ENCODE measurements around the gene DBF4. TPM values are rescaled to one million over a fixed set of nuclear protein-coding genes. Genes with fewer than 3 reads are reported as not detected.

The DBF4 gene
- total and polyA plus RNA-seq, 2 of the 4 experiments (the other 2 are of a cell fraction), result 6.4 to 7.2 TPM

GRCh38 chr7:87948371-87948770 is 72.1 kb downstream of the DBF4 start:
- no peaks in the 10 kb centered on the region for H3K27me3 ChIP-seq (ENCODE audit: control insufficient read depth, insufficient read depth, low read length)
- H3K4me3 ChIP-seq (ENCODE audit: insufficient read depth, low read depth, low read length), result no peak overlapping the region
- H4K20me1 ChIP-seq (ENCODE audit: insufficient read depth, low read length), result no peaks in the 10 kb centered on the region
- H2BK5ac ChIP-seq (ENCODE audit: low read depth, low read length, poor library complexity, severe bottlenecking), result no peak overlapping the region
- no peak for ATAC-seq (ENCODE audit: low read depth)
- no peak overlapping the region for H2BK120ac ChIP-seq (ENCODE audit: low read depth, low read length)
- dilution Hi-C loops (cut with HindIII; ENCODE audit: low sequenced_read_pairs, unreplicated experiment), result no loop called here
- H3K14ac ChIP-seq (replicated peaks; ENCODE audit: low read depth, low read length), result no peak overlapping the region
- no TSS peak for BruUV-seq (replicated peaks)
- no peak overlapping the region for H3K27ac ChIP-seq (ENCODE audit: insufficient read depth, low read length)
- H2BK15ac ChIP-seq (ENCODE audit: low read depth, low read length), result no peak overlapping the region
- H4K5ac ChIP-seq (ENCODE audit: low read depth, low read length), result no peak overlapping the region
- TF ChIP-seq MAFK (IDR thresholded peaks at IDR 0.05; ENCODE audit: low read depth, low read length), result no peak
- POLR2A ChIA-PET (ENCODE audit: unreplicated experiment), result no interaction called here
- H2AFZ ChIP-seq (replicated peaks; ENCODE audit: low read length, poor library complexity), result no peak overlapping the region
- H2AK9ac ChIP-seq (replicated peaks; ENCODE audit: low read depth, low read length, poor library complexity), result no peak overlapping the region
- H2BK20ac ChIP-seq (ENCODE audit: low read depth, low read length), result no peak overlapping the region
- H3K18ac ChIP-seq (ENCODE audit: low read depth, low read length), result no peak overlapping the region
- H3K4ac ChIP-seq (ENCODE audit: low read depth, low read length), result no peak overlapping the region
- intact Hi-C loops (cut with micrococcal nuclease), result no loop called here
- no peak overlapping the region for H2AK5ac ChIP-seq (ENCODE audit: low read depth, low read length)
- in situ Hi-C loops (cut with MboI; ENCODE audit: low sequenced_read_pairs), result no loop called here
- no peak overlapping the region for H3K56ac ChIP-seq (ENCODE audit: extremely low read depth, insufficient read depth, low read length)
- no peak overlapping the region for H4K91ac ChIP-seq (ENCODE audit: insufficient read depth, low read depth, low read length)
- H4K8ac ChIP-seq (ENCODE audit: low read depth in 2 of 2, low read length in 2 of 2), result no peak overlapping the region
- H3K9me1 ChIP-seq (ENCODE audit: insufficient read depth, low read length), result no peaks in the 10 kb centered on the region
- no peaks in the 10 kb centered on the region for H3K4me1 ChIP-seq (ENCODE audit: control insufficient read depth, insufficient read depth, low read length)
- H3K79me1 ChIP-seq (ENCODE audit: low read depth in 1 of 2, low read length in 2 of 2), result no peaks in the 10 kb centered on the region
- CTCF ChIA-PET, result no interaction called here
- H3K36me3 ChIP-seq (ENCODE audit: control insufficient read depth, insufficient read depth, low read length), result no peaks in the 10 kb centered on the region
- no peak overlapping the region for H3K23ac ChIP-seq (ENCODE audit: low read depth, low read length)
- no peak for DNase-seq
- H3K9ac ChIP-seq (ENCODE audit: low read depth, low read length), result no peak overlapping the region
- no peaks in the 10 kb centered on the region for H3K9me3 ChIP-seq (ENCODE audit: control insufficient read depth, insufficient read depth, low read length)
- H3K4me2 ChIP-seq (ENCODE audit: low read depth, low read length), result no peak overlapping the region

Other genes with a start within 250 kb of the DBF4 start
- 0.28 and 0.36 TPM in 2 replicates for gene RUNDC3B, start 248.1 kb upstream of the DBF4 start, total RNA-seq (2012; rRNA removed)
- gene RUNDC3B, start 248.1 kb upstream of the DBF4 start, polyA plus RNA-seq (2012; rRNA removed), result 0.03 and 0.19 TPM in 2 replicates
- 4.7 and 8.6 TPM in 2 replicates for gene SLC25A40, start 133 bp upstream of the DBF4 start, total RNA-seq (2012; rRNA removed)
- 4.6 and 6.1 TPM in 2 replicates for gene SLC25A40, start 133 bp upstream of the DBF4 start, polyA plus RNA-seq (2012; rRNA removed)
- gene ADAM22, start 57.8 kb downstream of the DBF4 start, total RNA-seq (2012; rRNA removed), result under 0.01 and 0.18 TPM in 2 replicates
- gene ADAM22, start 57.8 kb downstream of the DBF4 start, polyA plus RNA-seq (2012; rRNA removed), result 0.03 TPM in 2 replicates

All from IMR-90 (cell line).